ENCODE data around the gene NABP1.

- TF ChIP-seq, protein P1, sequence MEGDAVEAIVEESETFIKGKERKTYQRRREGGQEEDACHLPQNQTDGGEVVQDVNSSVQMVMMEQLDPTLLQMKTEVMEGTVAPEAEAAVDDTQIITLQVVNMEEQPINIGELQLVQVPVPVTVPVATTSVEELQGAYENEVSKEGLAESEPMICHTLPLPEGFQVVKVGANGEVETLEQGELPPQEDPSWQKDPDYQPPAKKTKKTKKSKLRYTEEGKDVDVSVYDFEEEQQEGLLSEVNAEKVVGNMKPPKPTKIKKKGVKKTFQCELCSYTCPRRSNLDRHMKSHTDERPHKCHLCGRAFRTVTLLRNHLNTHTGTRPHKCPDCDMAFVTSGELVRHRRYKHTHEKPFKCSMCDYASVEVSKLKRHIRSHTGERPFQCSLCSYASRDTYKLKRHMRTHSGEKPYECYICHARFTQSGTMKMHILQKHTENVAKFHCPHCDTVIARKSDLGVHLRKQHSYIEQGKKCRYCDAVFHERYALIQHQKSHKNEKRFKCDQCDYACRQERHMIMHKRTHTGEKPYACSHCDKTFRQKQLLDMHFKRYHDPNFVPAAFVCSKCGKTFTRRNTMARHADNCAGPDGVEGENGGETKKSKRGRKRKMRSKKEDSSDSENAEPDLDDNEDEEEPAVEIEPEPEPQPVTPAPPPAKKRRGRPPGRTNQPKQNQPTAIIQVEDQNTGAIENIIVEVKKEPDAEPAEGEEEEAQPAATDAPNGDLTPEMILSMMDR (conservative IDR thresholded peaks at IDR 0.05), result no peak
- TF ChIP-seq ZFX (IDR thresholded peaks at IDR 0.05), result no peak
These were observed 31.6 kb upstream of the NABP1 start for GRCh38 chr2:191646163-191646902.

Measured in C4-2B (cell line).